Stimulated activated naive CD8-positive, alpha-beta T cell treated with anti-CD3 and anti-CD28 coated beads, Interleukin-15, Interleukin-2, amounts not matched to agents 100 ng/mL and 50 ng/mL, for 24 hours (primary cell): Measurements from ENCODE around the gene NDUFA5.

Experiments
- H3K27ac Mint-ChIP-seq: one replicate; pipeline ENCODE4 v1.8.0; 2021; ENCODE audit warnings: mild to moderate bottlenecking, mixed read lengths
- H3K27me3 Mint-ChIP-seq: one replicate; pipeline ENCODE4 v1.8.0; 2021; ENCODE audit warnings: mixed read lengths
- H3K36me3 Mint-ChIP-seq: one replicate; pipeline ENCODE4 v1.8.0; 2021; ENCODE audit warnings: low read depth, mixed read lengths
- H3K4me1 Mint-ChIP-seq: one replicate; pipeline ENCODE4 v1.8.0; 2021; ENCODE audit warnings: low read depth, mixed read lengths
- H3K4me3 Mint-ChIP-seq: one replicate; pipeline ENCODE4 v1.8.0; 2021; ENCODE audit warnings: mild to moderate bottlenecking, mixed read lengths
- H3K9me3 Mint-ChIP-seq: one replicate; pipeline ENCODE4 v1.8.0; 2021; ENCODE audit warnings: mixed read lengths

NDUFA5 gene

GRCh38 chr7:123500878-123501489 lies 56.6 kb downstream of the NDUFA5 start:
- no peaks in the 10 kb centered on the region for H3K4me1 Mint-ChIP-seq
- no peak overlapping the region for H3K4me3 Mint-ChIP-seq
- no peak overlapping the region for H3K27ac Mint-ChIP-seq
- no peaks in the 10 kb centered on the region for H3K36me3 Mint-ChIP-seq
- H3K27me3 Mint-ChIP-seq, result peaks cover 43% of the 10 kb centered on the region
- peaks cover 4% of the 10 kb centered on the region for H3K9me3 Mint-ChIP-seq

- no peaks in the 10 kb centered on the region for H3K4me1 Mint-ChIP-seq
- no peaks in the 10 kb centered on the region for H3K9me3 Mint-ChIP-seq
- no peak overlapping the region for H3K4me3 Mint-ChIP-seq
- H3K36me3 Mint-ChIP-seq, result no peaks in the 10 kb centered on the region
- no peak overlapping the region for H3K27ac Mint-ChIP-seq
- peaks cover 43% of the 10 kb centered on the region for H3K27me3 Mint-ChIP-seq
These were observed 58.2 kb downstream of the NDUFA5 start for GRCh38 chr7:123499211-123499970.

GRCh38 chr7:123498601-123499000 lies 59.0 kb downstream of the NDUFA5 start:
- Mint-ChIP-seq H3K27me3 (peaks cover 43% of the 10 kb centered on the region), H3K4me3 (no peak overlapping the region), H3K36me3 (no peaks in the 10 kb centered on the region), H3K9me3 (no peaks in the 10 kb centered on the region), H3K4me1 (no peaks in the 10 kb centered on the region), H3K27ac (no peak overlapping the region)

- Mint-ChIP-seq H3K9me3 (no peaks in the 10 kb centered on the region), H3K36me3 (no peaks in the 10 kb centered on the region), H3K4me1 (no peaks in the 10 kb centered on the region)
These were observed 59.6 kb downstream of the NDUFA5 start for GRCh38 chr7:123498031-123498430.

GRCh38 chr7:123494193-123494796 lies 63.3 kb downstream of the NDUFA5 start:
- Mint-ChIP-seq H3K9me3 (no peaks in the 10 kb centered on the region), H3K4me1 (no peaks in the 10 kb centered on the region), H3K4me3 (no peak overlapping the region), H3K27ac (no peak overlapping the region), H3K27me3 (peaks cover 21% of the 10 kb centered on the region), H3K36me3 (no peaks in the 10 kb centered on the region)

More at GRCh38 chr7:123498031-123498430, 59.6 kb downstream of the NDUFA5 start:
- H3K27me3 Mint-ChIP-seq, result peaks cover 43% of the 10 kb centered on the region
- no peak overlapping the region for H3K27ac Mint-ChIP-seq
- no peak overlapping the region for H3K4me3 Mint-ChIP-seq

GRCh38 chr7:123492485-123492884 lies 65.1 kb downstream of the NDUFA5 start:
- no peaks in the 10 kb centered on the region for H3K36me3 Mint-ChIP-seq
- no peaks in the 10 kb centered on the region for H3K4me1 Mint-ChIP-seq
- H3K27ac Mint-ChIP-seq, result no peak overlapping the region
- H3K9me3 Mint-ChIP-seq, result no peaks in the 10 kb centered on the region
- H3K27me3 Mint-ChIP-seq, result peaks cover 7% of the 10 kb centered on the region
- H3K4me3 Mint-ChIP-seq, result no peak overlapping the region
